HCT116 (cell line): Measurements from ENCODE around the gene PLXDC1.

Experiments
- ATF3 ChIP-seq: IDR thresholded peaks from 2 replicates; pipeline ENCODE4 v1.6.1; 2012
- CTCF ChIP-seq, 3 experiments: fragments of 200-600 bp in 1 of 3; sonication (generic) in 1 of 3; IDR thresholded peaks in 2 of 3; conservative IDR thresholded peaks in 1 of 3; 2 replicates each; pipeline ENCODE4 v1.5.1; 2012 to 2017; ENCODE audit warnings: low read depth in 2 of 3, low read length in 2 of 3, antibody characterized with exemption in 1 of 3, borderline replicate concordance in 1 of 3, control low read depth in 1 of 3, mild to moderate bottlenecking in 1 of 3, mixed read lengths in 1 of 3, mixed run types in 1 of 3, moderate library complexity in 1 of 3; ENCODE audit not compliant: insufficient read depth in 1 of 3
- ELF1 ChIP-seq: IDR thresholded peaks from 2 replicates; pipeline ENCODE4 v1.6.1; 2012; ENCODE audit warnings: low read depth, borderline replicate concordance
- JUND ChIP-seq: IDR thresholded peaks from 2 replicates; pipeline ENCODE4 v1.6.1; 2012
- MAX ChIP-seq: IDR thresholded peaks from 2 replicates; pipeline ENCODE4 v1.6.1; 2012
- POLR2A ChIP-seq: IDR thresholded peaks from 2 replicates; pipeline ENCODE4 v1.7.0; 2011; ENCODE audit warnings: borderline replicate concordance; ENCODE audit not compliant: insufficient read depth, insufficient read length; ENCODE audit errors: extremely low read depth
- POLR2AphosphoS5 ChIP-seq: IDR thresholded peaks from 2 replicates; pipeline ENCODE4 v1.6.1; 2011; ENCODE audit warnings: mild to moderate bottlenecking, low read depth, low read length, moderate library complexity
- RAD21 ChIP-seq: IDR thresholded peaks from 2 replicates; pipeline ENCODE4 v1.6.1; 2012; ENCODE audit warnings: low read depth, mild to moderate bottlenecking
- REST ChIP-seq: IDR thresholded peaks from 2 replicates; pipeline ENCODE4 v1.6.1; 2012; ENCODE audit warnings: low read depth
- SRF ChIP-seq: IDR thresholded peaks from 2 replicates; pipeline ENCODE4 v1.6.1; 2012; ENCODE audit warnings: low read depth
- YY1 ChIP-seq: IDR thresholded peaks from 2 replicates; pipeline ENCODE4 v1.6.1; 2011; ENCODE audit warnings: low read length, low read depth, moderate library complexity, mild to moderate bottlenecking; ENCODE audit not compliant: insufficient replicate concordance; ENCODE audit errors: extremely low read depth
- ZNF274 ChIP-seq: fragments of 200-500 bp; sonication (Bioruptor generic); IDR thresholded peaks from 2 replicates; pipeline ENCODE4 v1.6.1; 2014; ENCODE audit warnings: mild to moderate bottlenecking, low read depth, low read length, inconsistent platforms

GRCh38 chr17:39081851-39082250 is 69.6 kb downstream of the PLXDC1 start:
- no peak for TF ChIP-seq YY1
- no peak for TF ChIP-seq REST
- no peak for TF ChIP-seq SRF
- TF ChIP-seq CTCF (IDR thresholded peaks at IDR 0.05 in 2 of 3, conservative IDR thresholded peaks at IDR 0.05 in 1 of 3; ENCODE audit: borderline replicate concordance in 1 of 3, insufficient read depth in 1 of 3, low read depth in 2 of 3, low read length in 2 of 3): no peak
- TF ChIP-seq ELF1: no peak
- no peak for TF ChIP-seq POLR2AphosphoS5
- no peak for TF ChIP-seq RAD21
- TF ChIP-seq MAX: no peak
- no peak for TF ChIP-seq JUND
- no peak for TF ChIP-seq POLR2A
- TF ChIP-seq ATF3: no peak
- TF ChIP-seq ZNF274: no peak
